ENCODE data around the gene TTLL4.
"Not testable (repeated sequence)": the region's sequence is repeated elsewhere in the genome, so short reads cannot be mapped to it uniquely, and the experiment has no call there.

The TTLL4 gene

GRCh38 chr2:218710687-218711549, at the start of gene TTLL4:
TTLL4 (plus strand) TSS chr2:218710835; CDS start chr2:218737677, 26,842 bp downstream.
- DNase-seq, result peak; percentile 99

- DNase-seq, result no peak
These were observed 48.3 kb upstream of the TTLL4 start for GRCh38 chr2:218662377-218662776.

- no peak for DNase-seq
These were observed 47.8 kb upstream of the TTLL4 start for GRCh38 chr2:218662827-218663226.

- DNase-seq, result no peak
These were observed 46.7 kb upstream of the TTLL4 start for GRCh38 chr2:218663901-218664300.

- no peak for DNase-seq
These were observed 46.0 kb upstream of the TTLL4 start for GRCh38 chr2:218664653-218665052.

GRCh38 chr2:218671097-218671653, 39.5 kb upstream of the TTLL4 start:
- no peak for DNase-seq

GRCh38 chr2:218671654-218672566, 38.7 kb upstream of the TTLL4 start, which contains the start of the genes RNF25 and STK36:
RNF25 (minus strand) TSS chr2:218672002; CDS start chr2:218671970, 32 bp downstream.
STK36 (plus strand) TSS chr2:218672086; CDS start chr2:218672830, 744 bp downstream.
- peak; percentile 81 for DNase-seq

- no peak for DNase-seq
These were observed 31.5 kb upstream of the TTLL4 start for GRCh38 chr2:218679119-218679518.

- DNase-seq, result no peak
These were observed 30.6 kb upstream of the TTLL4 start for GRCh38 chr2:218680061-218680460.

GRCh38 chr2:218687400-218688060, 23.1 kb upstream of the TTLL4 start:
- not testable (repeated sequence) for DNase-seq

- no peak for DNase-seq
These were observed 19.4 kb upstream of the TTLL4 start for GRCh38 chr2:218691234-218691633.

- DNase-seq, result no peak
These were observed 16.1 kb upstream of the TTLL4 start for GRCh38 chr2:218694405-218695145.

GRCh38 chr2:218698885-218699284, 11.8 kb upstream of the TTLL4 start:
- DNase-seq, result no peak

- no peak for DNase-seq
These were observed 8.8 kb upstream of the TTLL4 start for GRCh38 chr2:218701806-218702205.

GRCh38 chr2:218703341-218703740, 7.3 kb upstream of the TTLL4 start:
- DNase-seq, result no peak

GRCh38 chr2:218708086-218708485, 2.5 kb upstream of the TTLL4 start:
- DNase-seq, result no peak

GRCh38 chr2:218709908-218710307, 727 bp upstream of the TTLL4 start:
- DNase-seq, result no peak

- DNase-seq, result no peak
These were observed 325 bp upstream of the TTLL4 start for GRCh38 chr2:218710334-218710686.

- no peak for DNase-seq
These were observed 905 bp downstream of the TTLL4 start for GRCh38 chr2:218711550-218711929.

- no peak for DNase-seq
These were observed 3.3 kb downstream of the TTLL4 start for GRCh38 chr2:218713922-218714321.

- no peak for DNase-seq
These were observed 5.4 kb downstream of the TTLL4 start for GRCh38 chr2:218716070-218716469.

GRCh38 chr2:218717262-218717661, 6.6 kb downstream of the TTLL4 start:
- no peak for DNase-seq
